GM18517 (cell line): ENCODE measurements around the gene SHROOM3.
"Not testable (repeated sequence)": the region's sequence is repeated elsewhere in the genome, so short reads cannot be mapped to it uniquely, and the experiment has no call there.

Experiments used
- ATAC-seq: cut with Tn5 transposase; IDR thresholded peaks from one replicate; pipeline ENCODE4 v1.9.1; 2021; ENCODE audit warnings: mild to moderate bottlenecking, moderate library complexity; ENCODE audit not compliant: unreplicated experiment

Gene SHROOM3

DNA sequence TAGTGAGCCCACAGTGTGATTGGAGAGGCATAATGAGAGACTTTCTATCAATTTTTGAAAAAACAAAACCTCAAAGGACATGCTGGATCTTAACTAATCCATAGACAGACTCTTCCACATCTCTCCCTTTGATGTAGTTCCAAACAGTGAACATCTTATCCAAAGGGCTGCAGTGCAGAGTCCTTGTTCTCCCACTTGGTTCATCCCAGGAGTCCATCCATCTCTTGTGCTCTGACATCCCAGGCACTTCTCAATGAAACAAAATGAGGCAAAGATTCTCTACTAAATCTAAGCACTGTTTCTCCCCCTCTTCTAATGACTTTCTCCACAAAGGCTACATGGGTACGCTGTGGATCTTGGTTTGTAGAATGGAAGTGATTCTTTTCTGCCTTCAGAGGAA lies 8.3 kb downstream of the SHROOM3 start:
- no peak for ATAC-seq

DNA sequence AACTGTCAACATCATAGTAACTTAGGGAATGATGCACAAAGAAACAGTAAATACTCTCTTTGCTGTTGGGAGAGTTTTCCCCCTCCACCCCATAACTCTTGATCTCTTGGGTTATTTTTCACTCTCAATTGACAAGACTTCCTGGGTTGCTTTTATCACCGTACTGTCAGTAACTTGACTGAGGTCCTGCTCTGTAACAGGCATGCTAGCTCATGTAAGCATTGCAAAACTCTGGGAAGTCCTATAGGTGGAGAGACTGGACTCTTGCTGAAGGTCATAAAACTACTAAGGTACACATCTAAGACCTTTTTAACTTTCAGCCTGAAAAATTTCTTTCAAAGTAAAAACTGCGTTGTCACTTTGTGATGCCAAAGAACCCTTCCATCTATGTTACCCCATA lies 10.9 kb downstream of the SHROOM3 start:
- no peak for ATAC-seq

DNA sequence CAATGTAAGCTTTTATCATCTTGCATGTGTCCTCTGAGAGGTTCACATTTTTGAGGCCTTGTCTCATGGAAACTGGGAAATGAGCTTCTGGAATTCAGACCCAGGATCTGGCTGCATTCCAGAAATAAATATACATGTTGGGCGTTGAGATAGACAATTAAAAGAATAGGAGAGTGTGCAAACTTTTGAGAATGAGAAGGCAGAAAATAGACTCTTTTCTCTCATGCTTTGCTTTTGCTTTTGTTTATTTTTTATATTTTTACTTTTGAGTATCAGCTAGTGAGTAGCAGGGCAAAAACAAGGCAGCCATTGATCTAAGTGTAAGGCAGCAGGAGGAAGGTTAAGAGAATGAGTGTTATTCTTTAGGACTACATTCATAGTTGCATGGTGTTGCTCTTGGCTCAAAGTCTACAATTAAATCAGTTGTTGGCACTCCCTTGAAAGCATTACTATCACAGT lies 12.4 kb downstream of the SHROOM3 start:
- no peak for ATAC-seq

DNA sequence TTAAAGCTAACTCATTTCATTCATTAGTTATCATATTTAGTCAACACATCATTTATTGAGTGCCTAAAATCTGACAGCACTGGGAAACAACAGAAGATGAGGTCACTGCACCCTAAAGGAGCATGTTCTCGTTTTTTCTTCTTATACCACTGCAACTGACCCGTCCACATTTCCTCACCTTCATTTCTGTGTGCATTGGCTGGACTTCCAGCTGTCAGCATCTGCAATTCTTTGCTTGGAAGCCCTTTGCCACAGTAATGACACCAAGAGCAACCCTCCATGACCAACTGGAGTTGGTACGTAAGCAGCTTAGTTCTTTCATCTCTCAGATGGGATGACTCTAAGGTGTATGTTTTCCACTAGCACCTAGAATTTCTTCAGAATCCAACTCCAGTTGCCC lies 13.2 kb downstream of the SHROOM3 start:
- no peak for ATAC-seq

DNA sequence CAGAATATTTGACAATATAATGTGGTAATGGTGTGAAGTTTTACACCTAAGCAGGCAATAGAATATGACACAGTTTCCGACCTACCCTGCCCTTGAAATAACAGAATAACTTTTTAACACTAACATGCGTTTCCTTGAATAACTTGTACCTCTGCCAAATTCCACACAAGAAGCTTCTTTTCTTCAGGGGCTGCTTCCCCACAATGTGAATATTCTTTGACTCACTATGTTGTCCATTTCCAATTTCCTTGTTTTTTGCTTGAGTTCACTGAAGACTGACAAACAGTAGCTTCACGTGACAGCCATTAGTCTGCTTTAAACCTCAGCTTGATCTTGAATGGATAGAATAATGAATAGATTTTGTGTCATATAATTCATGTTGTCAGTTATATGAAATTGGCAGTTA lies 14.3 kb downstream of the SHROOM3 start:
- no peak for ATAC-seq

DNA sequence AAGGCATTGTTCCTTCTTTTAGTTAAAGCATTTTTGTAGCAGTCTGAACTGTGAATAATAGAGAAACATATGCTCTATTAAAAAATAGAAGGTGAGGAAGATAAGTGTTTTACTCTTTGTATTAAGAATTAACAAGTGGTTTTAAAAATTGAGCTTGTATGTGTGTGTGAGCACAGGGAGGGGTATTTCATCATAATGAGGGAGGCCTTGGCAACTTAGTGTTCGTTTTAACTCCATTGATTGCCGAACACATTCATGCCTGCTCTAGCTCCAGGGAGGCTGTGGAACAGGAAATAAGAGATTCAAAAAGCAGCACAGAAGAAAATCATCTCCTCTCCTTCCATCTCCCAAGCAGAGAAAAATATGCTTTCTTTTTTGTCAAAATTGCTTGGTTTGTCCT lies 14.8 kb downstream of the SHROOM3 start:
- ATAC-seq = no peak

DNA sequence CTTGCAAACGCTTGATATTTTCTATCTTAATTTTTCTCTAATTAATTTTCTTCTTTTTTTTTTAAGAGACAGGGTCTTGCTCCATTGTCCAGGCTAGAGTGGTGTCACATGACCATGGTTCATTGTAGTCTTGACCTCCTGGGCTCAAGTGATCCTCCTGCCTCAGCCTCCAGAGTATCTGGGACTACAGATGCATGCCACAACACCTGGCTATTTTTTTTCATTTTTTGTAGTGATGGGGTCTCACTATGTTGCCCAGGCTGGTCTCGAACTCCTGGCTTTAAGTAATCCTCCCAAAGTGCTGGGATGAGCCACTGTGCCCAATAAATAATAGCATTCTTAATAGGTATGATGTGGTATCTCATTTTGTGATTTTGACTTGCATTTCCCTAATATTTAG lies 18.2 kb downstream of the SHROOM3 start:
- ATAC-seq = no peak

DNA sequence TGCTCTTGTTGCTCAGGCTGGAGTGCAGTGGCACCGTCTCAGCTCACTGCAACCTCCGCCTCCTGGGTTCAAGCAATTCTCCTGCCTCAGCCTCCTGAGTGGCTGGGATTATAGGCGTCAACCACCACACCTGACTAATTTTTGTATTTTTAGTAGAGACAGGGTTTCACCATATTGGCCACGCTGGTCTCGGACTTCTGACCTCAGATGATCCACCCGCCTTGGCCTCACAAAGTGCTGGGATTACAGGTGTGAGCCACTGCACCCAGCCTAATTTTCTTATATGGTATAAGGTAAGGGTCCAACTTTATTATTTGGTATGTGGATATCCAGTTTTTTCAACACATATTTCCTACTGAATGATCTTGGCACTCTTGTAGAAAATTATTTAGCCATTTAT lies 19.0 kb downstream of the SHROOM3 start:
- ATAC-seq = not testable (repeated sequence)

DNA sequence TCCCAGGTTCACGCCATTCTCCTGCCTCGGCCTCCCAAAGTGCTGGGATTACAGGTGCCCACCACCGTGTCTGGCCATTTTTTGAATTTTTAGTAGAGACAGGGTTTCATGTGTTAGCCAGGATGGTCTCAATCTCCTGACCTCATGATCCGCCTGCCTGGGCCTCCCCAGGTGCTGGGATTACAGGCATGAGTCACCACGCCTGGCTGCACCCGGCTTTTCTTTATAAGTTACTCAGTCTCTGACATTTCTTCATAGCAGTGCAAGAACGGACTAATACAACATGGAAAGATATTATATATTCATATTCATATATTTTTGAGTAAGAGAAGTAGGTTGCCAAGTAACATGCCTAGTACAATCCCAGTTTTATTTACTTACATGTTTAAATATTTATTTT lies 22.9 kb downstream of the SHROOM3 start:
- ATAC-seq = no peak

DNA sequence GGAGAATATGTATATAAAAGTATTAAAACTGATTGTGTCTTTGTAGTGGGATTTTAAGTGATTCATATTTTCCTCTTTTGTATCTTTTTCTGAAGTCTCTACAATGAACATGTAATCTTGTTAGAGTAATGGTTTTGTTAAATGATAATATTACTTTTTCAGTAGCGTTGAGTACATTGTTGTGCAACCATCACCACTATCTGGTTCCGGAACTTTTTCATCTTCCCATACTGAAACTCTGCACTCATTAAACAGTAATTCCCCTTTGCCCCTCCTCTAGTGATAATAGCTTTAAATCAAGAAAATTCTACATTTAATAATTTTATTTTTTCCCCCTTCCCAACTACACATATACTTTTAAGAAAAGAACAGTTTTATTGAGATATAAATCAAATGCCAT lies 23.3 kb downstream of the SHROOM3 start:
- no peak for ATAC-seq

DNA sequence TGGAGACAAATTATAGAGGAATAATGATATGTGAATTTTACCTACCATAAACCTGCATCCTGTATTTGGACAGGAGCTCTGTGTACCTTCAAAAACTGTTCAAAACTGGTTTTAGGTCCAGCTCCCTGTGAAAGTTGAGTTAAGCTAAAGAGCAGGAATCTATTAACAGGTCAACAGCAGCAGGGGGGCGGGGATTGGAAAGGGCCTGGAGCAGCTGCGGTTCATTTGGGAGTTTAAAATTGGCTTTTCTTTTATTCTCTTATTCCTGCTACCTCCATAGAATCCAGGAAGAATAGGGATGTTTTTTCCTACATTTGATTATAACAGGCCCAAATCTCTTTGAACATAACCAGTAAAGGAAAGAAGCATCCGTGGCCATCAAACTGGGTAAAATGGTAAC lies 23.8 kb downstream of the SHROOM3 start:
- ATAC-seq = no peak

DNA sequence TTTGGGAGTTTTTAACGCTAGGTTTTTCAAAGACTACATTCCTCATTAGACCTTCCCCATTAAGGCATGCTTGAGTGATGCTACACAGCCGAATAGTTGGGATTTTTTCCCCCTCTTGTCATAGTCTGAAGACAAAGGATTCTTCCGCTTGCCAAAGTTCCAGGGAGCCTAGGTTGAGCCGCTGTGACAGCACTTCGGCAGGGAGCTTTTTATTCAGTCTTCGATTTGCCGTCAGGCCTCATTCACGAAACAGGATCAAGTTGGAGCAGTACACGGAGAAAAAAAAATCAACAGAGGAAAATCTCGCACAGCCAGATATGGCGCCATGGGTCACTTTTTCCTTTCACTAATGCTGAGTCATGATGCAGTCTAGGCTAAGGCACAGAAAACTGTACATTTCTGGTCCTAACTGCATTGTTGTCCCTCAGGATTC lies 24.3 kb downstream of the SHROOM3 start:
- no peak for ATAC-seq

DNA sequence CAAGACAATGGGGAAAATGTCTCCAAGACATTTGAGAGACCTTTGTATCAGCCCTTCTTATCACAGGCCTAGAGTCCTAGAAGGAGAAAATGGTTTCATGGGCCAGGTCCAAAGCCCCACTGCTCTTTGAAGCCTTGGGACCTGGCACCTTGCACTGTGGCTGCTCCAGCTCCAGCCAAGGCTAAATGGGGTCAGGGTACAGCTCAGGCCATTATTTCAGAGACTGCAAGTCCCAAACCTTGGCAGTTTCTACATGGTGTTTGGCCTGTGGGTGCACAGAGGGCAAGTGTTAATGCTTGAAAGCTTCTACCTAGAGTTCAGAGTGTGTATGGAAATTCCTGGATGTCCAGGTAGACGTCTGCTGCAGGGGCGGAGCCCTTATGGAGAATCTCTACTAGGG lies 28.5 kb downstream of the SHROOM3 start:
- no peak for ATAC-seq

DNA sequence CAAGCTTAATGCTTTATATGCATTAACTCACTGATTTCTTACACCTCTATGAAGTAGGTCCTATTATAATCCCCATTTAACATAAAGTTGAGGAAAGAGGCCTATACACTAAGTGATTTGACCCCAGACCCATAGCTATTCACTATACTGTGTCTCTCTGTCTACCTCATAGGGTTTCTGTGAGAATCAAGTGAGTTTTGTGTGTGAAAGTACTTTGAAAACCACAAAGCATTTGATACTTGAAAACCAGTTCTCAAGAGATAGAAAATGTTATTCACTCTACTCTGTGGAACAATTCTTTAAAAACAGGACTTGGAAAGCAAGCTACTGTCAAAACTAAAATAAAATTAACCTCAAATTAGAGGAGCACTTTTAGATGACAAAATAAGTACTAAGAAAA lies 35.0 kb downstream of the SHROOM3 start:
- ATAC-seq = no peak

DNA sequence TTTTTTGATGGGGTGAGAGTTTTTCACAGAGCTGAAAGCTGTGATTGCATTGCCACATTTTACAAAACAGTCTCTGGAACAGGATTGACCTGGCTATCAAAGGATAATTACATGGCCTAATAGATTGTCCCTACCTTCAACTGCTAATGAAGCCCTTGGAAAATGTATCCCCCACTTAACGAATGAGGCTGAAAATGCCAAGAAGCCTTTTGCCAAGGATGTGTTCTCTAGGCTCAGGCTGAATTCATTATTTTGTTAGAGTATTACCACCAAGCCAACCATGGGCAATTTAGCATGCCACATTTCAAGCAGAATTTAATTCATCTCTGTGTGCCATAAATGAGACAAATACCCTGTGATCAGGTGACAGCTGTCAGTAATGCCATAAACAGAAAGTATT lies 35.5 kb downstream of the SHROOM3 start:
- no peak for ATAC-seq

DNA sequence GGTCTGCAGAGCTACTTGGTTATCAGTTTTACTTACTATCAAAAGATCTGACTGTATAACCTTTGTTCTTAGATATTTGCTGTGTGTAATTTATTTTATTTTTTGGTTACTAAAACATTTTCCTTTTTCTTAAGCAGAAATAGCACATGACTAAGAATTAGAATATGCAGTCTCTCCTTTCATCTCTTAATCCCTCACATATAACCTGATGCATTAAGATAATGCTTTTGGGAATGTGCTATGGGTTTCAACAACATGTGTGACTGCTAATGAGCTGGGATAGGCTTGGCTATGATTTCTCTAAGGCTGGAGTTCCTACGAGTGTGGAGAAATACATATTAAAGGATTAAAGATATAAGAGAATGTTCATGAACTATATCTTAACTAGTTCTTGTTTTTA lies 41.5 kb downstream of the SHROOM3 start:
- ATAC-seq = no peak

DNA sequence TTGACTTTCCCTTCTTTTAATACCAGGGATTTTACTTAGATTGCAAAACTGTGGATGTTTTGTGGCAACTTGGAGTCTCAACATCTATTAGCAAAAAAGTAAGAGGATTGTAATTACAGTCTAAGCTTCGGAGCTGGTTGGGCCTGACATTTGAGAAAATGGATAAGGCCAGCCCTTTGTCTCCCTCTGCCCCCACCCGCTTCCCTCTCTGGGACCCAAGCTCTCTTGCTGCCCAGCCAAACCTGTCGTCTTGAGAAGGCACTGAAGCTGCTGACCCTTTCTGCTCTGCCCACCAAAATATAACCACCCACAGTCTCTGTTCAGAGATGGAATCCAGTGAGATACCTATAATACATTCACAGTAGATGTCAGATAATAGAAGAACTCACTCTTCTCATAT lies 49.6 kb downstream of the SHROOM3 start:
- no peak for ATAC-seq

DNA sequence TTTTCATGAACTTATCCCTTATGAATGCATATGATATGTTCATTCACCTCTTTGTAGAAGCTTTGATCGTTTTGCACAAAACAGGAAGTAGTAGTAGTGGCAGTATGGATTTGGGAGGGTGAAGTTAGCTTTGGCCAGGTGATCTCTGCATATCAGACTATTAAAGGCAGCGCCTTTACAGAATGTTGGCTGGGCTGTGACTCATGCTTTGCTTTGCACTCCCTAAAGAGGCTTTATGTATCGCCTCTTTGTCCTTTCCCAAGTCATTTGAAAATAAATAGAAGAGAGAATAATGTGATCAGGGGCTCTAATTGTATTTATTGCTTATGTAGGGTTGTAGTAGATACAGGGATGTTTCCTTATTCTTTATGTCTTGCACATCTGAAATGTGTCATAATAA lies 50.4 kb downstream of the SHROOM3 start:
- no peak for ATAC-seq

DNA sequence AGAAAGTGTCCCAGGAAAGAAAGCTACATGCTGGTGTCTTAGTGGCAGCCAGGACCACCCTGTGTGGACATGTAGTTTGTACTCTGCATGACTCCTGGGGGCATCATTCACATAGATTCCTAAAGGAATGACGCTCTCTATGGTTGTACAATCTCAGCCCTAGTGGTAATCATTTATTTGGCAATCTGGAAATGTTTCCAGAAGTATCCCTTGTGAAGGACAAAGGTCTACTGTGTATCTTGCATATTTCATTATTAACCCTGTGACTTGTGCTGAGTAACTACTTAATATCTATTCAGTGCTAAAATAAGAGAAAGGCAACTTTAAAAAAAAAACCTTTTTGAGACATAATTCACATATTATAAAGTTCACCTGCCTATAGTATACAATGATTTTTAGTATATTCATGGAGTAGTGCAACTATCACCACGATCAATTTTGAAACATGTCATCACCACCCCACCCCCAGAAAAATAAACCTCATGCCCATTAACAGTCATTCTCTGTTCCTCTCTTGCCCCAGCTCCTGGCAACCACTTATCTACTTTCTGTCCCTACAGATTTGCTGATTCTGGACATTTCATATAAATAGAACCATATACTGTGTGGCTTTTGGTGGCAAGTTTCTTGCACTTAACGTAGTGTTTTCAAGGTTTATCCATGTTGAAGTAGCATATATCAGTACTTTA lies 51.7 kb downstream of the SHROOM3 start:
- no peak for ATAC-seq

DNA sequence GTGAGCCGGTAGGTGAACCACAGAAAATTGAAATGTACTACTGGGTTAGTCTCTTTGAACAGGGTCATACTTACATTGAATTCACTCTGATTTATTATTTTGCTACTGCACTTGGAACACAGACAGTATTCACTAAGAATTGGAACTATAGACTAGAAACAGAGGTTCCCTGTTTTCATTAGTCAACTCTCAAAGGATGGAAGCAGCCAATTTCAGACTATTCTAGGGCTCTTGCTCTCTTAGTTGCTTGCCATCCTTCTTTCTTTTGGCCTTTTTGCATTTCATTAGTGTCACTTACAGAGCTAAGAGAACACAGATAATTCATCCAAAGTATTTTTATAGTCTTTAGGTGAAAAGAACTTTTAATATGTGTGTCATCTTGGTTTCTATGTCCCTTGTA lies 52.6 kb downstream of the SHROOM3 start:
- no peak for ATAC-seq

DNA sequence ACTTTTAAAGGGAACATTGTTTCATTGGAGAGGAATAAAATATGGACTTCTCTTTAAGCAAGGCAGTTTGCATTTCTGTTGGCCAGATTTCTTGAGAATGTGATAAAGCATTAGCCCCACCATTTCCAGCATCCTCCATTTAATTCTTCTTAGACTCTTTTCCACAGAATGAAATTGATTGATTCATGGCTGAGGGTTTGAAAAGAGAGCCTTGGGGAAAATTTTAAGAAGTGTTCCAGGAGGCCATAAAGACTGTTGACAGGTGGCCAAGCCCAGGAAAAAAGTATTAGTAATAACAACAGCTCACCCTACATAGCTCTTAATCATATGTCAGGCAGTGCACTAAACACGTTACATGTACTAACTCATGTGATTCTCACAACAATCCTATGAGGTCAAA lies 53.4 kb downstream of the SHROOM3 start:
- ATAC-seq = no peak

DNA sequence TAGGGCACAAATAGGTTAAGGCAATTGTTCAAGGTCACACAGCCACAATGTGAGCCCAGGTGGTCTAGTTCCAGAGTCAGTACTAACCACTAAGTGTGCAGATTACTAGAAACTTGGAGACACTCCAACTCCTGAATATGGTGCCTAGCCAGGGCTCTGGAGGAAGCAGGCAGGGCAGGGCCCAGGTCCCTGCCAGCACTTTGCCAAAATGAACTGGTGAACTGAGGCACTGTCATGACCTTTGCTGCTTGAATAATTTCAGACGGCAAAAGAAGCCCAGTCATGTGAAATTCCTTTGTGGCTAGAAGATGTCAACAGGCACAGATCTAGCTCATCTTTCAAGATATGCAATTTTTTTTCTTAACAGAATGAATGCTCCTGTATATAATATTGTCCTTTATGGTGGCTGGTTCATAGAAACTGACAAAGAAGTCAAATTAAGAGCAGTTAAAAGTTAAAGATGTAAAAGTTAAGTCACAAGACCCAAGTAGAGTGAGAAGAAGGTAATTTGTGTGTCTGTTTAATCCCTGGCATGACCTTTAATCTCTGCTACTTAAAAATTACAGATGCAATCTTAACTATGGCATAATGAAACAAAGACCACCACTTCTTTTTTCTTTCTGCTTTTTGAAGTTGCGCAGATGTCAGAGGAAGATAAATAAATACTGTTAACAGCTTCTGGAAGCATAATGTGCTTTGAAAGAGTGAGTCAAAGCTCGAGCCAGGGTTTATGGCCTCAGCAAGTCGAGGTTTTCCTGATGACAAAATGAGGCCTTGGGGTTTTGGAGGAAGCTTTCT lies 54.1 kb downstream of the SHROOM3 start:
- ATAC-seq = no peak
